ENCODE results near the gene NHERF1.
A peak's percentile ranks its signal among the peaks of the same experiment; 100 is the strongest.

NHERF1 gene

GRCh38 chr17:74770498-74771318, 22.3 kb downstream of the NHERF1 start:
- Mint-ChIP-seq H3K27ac (peak overlapping the region; percentile 80), H3K9me3 (no peaks in the 10 kb centered on the region), H3K36me3 (peaks cover 58% of the 10 kb centered on the region), H3K4me3 (no peak overlapping the region), H3K4me1 (peaks cover 47% of the 10 kb centered on the region), H3K27me3 (no peaks in the 10 kb centered on the region)
- CTCF ChIA-PET, result interaction anchor here (0.7 to 6.0 kb wide), 13 partner anchors 9 to 115 kb away, joined by 3 to 56 read pairs (median 10); partner anchors contain the start of genes FDXR, GRIN2C and RAB37
- peak; percentile 83 for DNase-seq

- Mint-ChIP-seq H3K27me3 (peaks cover 4% of the 10 kb centered on the region), H3K4me3 (no peak overlapping the region), H3K9me3 (no peaks in the 10 kb centered on the region), H3K4me1 (peaks cover 49% of the 10 kb centered on the region), H3K27ac (no peak overlapping the region), H3K36me3 (peaks cover 60% of the 10 kb centered on the region)
- DNase-seq, result no peak
- CTCF ChIA-PET, result interaction anchor here (0.6 to 6.0 kb wide), 15 partner anchors 8 to 185 kb away, joined by 3 to 56 read pairs (median 7); partner anchors contain the start of genes FDXR, GRIN2C and RAB37
Measured at GRCh38 chr17:74771319-74771914, 23.0 kb downstream of the NHERF1 start.

GRCh38 chr17:74772053-74772452, 23.6 kb downstream of the NHERF1 start:
- Mint-ChIP-seq H3K4me1 (peaks cover 53% of the 10 kb centered on the region), H3K27me3 (peaks cover 4% of the 10 kb centered on the region), H3K36me3 (peaks cover 58% of the 10 kb centered on the region), H3K9me3 (no peaks in the 10 kb centered on the region), H3K4me3 (no peak overlapping the region), H3K27ac (peak overlapping the region; percentile 58)
- CTCF ChIA-PET, result interaction anchor here (0.6 to 6.0 kb wide), 7 partner anchors 10 to 185 kb away, joined by 3 to 56 read pairs (median 10); partner anchors contain the start of gene RAB37
- no peak for DNase-seq

GRCh38 chr17:74773414-74773813, 25.0 kb downstream of the NHERF1 start:
- H3K9me3 Mint-ChIP-seq, result no peaks in the 10 kb centered on the region
- peak overlapping the region; percentile 71 for H3K27ac Mint-ChIP-seq
- DNase-seq, result no peak
- peaks cover 63% of the 10 kb centered on the region for H3K4me1 Mint-ChIP-seq
- peaks cover 64% of the 10 kb centered on the region for H3K36me3 Mint-ChIP-seq
- H3K4me3 Mint-ChIP-seq, result no peak overlapping the region
- peaks cover 4% of the 10 kb centered on the region for H3K27me3 Mint-ChIP-seq
- CTCF ChIA-PET, result interaction anchor here (1.8 to 6.0 kb wide), 4 partner anchors 13 to 116 kb away, joined by 5 to 56 read pairs (median 14); no protein-coding TSS in a partner anchor

GRCh38 chr17:74773871-74774286, 25.5 kb downstream of the NHERF1 start:
- DNase-seq, result no peak
- H3K4me1 Mint-ChIP-seq, result peaks cover 62% of the 10 kb centered on the region
- CTCF ChIA-PET, result interaction anchor here (1.6 to 6.0 kb wide), 6 partner anchors 14 to 116 kb away, joined by 4 to 56 read pairs (median 10); partner anchors contain the start of gene RAB37
- peaks cover 61% of the 10 kb centered on the region for H3K36me3 Mint-ChIP-seq
- no peaks in the 10 kb centered on the region for H3K9me3 Mint-ChIP-seq
- H3K4me3 Mint-ChIP-seq, result peak overlapping the region; percentile 39
- no peak overlapping the region for H3K27ac Mint-ChIP-seq
- H3K27me3 Mint-ChIP-seq, result peaks cover 4% of the 10 kb centered on the region

- Mint-ChIP-seq H3K9me3 (no peaks in the 10 kb centered on the region), H3K4me3 (peak overlapping the region; percentile 98), H3K27ac (peak overlapping the region; percentile 94), H3K4me1 (peaks cover 69% of the 10 kb centered on the region), H3K27me3 (peaks cover 4% of the 10 kb centered on the region), H3K36me3 (peaks cover 61% of the 10 kb centered on the region)
- no peak for DNase-seq
- CTCF ChIA-PET, result interaction anchor here (0.6 to 5.6 kb wide), 8 partner anchors 15 to 192 kb away, joined by 4 to 44 read pairs (median 6); partner anchors contain the start of gene RAB37
Measured at GRCh38 chr17:74775409-74776043, 27.1 kb downstream of the NHERF1 start.

GRCh38 chr17:74776044-74776962, 27.9 kb downstream of the NHERF1 start, which contains the start of gene NAT9:
NAT9 (minus strand) TSS chr17:74776345; CDS start chr17:74775698, 647 bp downstream.
- Mint-ChIP-seq H3K4me3 (peak within 1 kb of the TSS; percentile 98), H3K36me3 (peaks cover 61% of the 10 kb centered on the region), H3K27ac (peak within 1 kb of the TSS; percentile 94)

GRCh38 chr17:74776990-74777389, 28.6 kb downstream of the NHERF1 start:
- Mint-ChIP-seq H3K4me3 (peak overlapping the region; percentile 98), H3K36me3 (peaks cover 61% of the 10 kb centered on the region), H3K9me3 (no peaks in the 10 kb centered on the region), H3K27ac (peak overlapping the region; percentile 69), H3K27me3 (peaks cover 4% of the 10 kb centered on the region), H3K4me1 (peaks cover 80% of the 10 kb centered on the region)
- CTCF ChIA-PET, result interaction anchor here (0.8 to 5.6 kb wide), 6 partner anchors 14 to 119 kb away, joined by 3 to 44 read pairs (median 10); no protein-coding TSS in a partner anchor
- no peak for DNase-seq

More at GRCh38 chr17:74776044-74776962, 27.9 kb downstream of the NHERF1 start, which contains the start of gene NAT9:
- CTCF ChIA-PET, result interaction anchor here (0.8 to 5.6 kb wide), 7 partner anchors 14 to 119 kb away, joined by 3 to 44 read pairs (median 6); no protein-coding TSS in a partner anchor
- DNase-seq, result peak; percentile 99
- Mint-ChIP-seq H3K4me1 (peaks cover 73% of the 10 kb centered on the region), H3K9me3 (no peaks in the 10 kb centered on the region), H3K27me3 (peaks cover 4% of the 10 kb centered on the region)

- H3K4me1 Mint-ChIP-seq, result peaks cover 83% of the 10 kb centered on the region
- CTCF ChIA-PET, result interaction anchor here (1.0 to 5.6 kb wide), 4 partner anchors 13 to 121 kb away, joined by 3 to 44 read pairs (median 14); no protein-coding TSS in a partner anchor
- no peak for DNase-seq
- peaks cover 60% of the 10 kb centered on the region for H3K36me3 Mint-ChIP-seq
- H3K27ac Mint-ChIP-seq, result peak overlapping the region; percentile 98
- H3K4me3 Mint-ChIP-seq, result peak overlapping the region; percentile 61
- H3K27me3 Mint-ChIP-seq, result peaks cover 4% of the 10 kb centered on the region
- no peaks in the 10 kb centered on the region for H3K9me3 Mint-ChIP-seq
Measured at GRCh38 chr17:74777901-74778515, 29.6 kb downstream of the NHERF1 start.

GRCh38 chr17:74778960-74779359, 30.5 kb downstream of the NHERF1 start:
- no peaks in the 10 kb centered on the region for H3K9me3 Mint-ChIP-seq
- peaks cover 4% of the 10 kb centered on the region for H3K27me3 Mint-ChIP-seq
- peaks cover 78% of the 10 kb centered on the region for H3K4me1 Mint-ChIP-seq
- peak overlapping the region; percentile 54 for H3K4me3 Mint-ChIP-seq
- no peak for DNase-seq
- CTCF ChIA-PET, result interaction anchor here (1.6 to 5.6 kb wide), 8 partner anchors 8 to 121 kb away, joined by 4 to 44 read pairs (median 10); no protein-coding TSS in a partner anchor
- H3K36me3 Mint-ChIP-seq, result peaks cover 58% of the 10 kb centered on the region
- peak overlapping the region; percentile 98 for H3K27ac Mint-ChIP-seq

GRCh38 chr17:74779501-74779900, 31.1 kb downstream of the NHERF1 start:
- Mint-ChIP-seq H3K27me3 (peaks cover 4% of the 10 kb centered on the region), H3K9me3 (no peaks in the 10 kb centered on the region), H3K4me3 (peak overlapping the region; percentile 68), H3K4me1 (peaks cover 81% of the 10 kb centered on the region), H3K27ac (peak overlapping the region; percentile 98), H3K36me3 (peaks cover 62% of the 10 kb centered on the region)
- CTCF ChIA-PET, result interaction anchor here (1.1 to 5.6 kb wide), 10 partner anchors 9 to 122 kb away, joined by 3 to 44 read pairs (median 8); no protein-coding TSS in a partner anchor
- no peak for DNase-seq

- peaks cover 4% of the 10 kb centered on the region for H3K27me3 Mint-ChIP-seq
- peak overlapping the region; percentile 68 for H3K4me3 Mint-ChIP-seq
- peak overlapping the region; percentile 98 for H3K27ac Mint-ChIP-seq
- peaks cover 86% of the 10 kb centered on the region for H3K4me1 Mint-ChIP-seq
- CTCF ChIA-PET, result interaction anchor here (0.8 to 5.6 kb wide), 11 partner anchors 9 to 122 kb away, joined by 3 to 44 read pairs (median 7); no protein-coding TSS in a partner anchor
- no peaks in the 10 kb centered on the region for H3K9me3 Mint-ChIP-seq
- DNase-seq, result peak; percentile 86
- peaks cover 65% of the 10 kb centered on the region for H3K36me3 Mint-ChIP-seq
Measured at GRCh38 chr17:74779948-74780400, 31.5 kb downstream of the NHERF1 start.
